ENCODE measurements around the gene RNGTT. TPM values are rescaled to one million over a fixed set of nuclear protein-coding genes. Genes with fewer than 3 reads are reported as not detected.

Gene RNGTT
- total RNA-seq, 3 donors from 2014 or later, result 8.4 to 11.6 (median 9.4) TPM

DNA sequence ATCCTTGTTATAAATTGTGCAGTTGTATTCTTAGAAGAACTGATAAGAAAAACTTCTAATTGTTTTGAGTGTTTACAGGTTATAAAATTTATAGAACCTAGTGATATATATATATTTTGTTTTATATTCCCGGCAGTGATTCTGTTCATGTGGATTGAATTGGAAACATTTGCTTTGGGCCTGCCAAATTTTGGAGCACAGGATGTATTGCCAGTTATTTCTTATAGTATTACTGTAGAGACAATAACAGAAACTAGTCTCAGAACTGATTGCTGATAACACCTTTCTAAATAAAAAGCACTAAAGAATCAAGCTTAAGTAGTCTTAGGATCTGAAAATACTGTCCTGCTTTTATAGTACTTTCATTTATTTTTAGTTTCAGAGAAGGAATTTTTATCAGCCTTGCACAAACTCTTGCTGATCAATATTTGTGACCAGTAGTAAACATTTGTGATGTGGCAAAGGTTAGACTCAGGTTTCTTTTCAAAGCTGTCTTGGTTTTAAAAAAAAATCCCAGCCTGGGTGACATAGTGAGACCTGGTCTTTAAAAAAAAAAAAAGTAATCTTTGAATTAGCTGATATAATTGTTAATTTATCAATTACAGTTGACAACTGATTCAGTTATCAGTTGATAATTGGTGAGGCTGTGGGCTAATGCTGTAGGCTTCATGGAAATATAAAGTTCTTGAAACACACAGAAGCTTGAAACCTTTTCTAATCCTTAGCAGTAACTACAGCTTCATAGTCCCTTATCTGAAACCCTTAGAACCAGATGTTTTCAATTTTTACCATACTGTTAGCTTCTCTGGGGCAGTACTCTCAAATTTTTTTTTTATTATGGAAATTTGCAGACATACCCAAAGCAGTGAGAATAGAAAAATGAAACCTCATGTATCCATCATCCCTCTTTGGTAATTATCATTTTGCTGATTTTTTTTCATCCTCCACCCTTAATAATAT lies 42.4 kb downstream of the RNGTT start:
- intact Hi-C loops (cut with DNase I, micrococcal nuclease), result no loop called here
- H3K4me1 ChIP-seq (ENCODE audit: low read depth), result no peaks in the 10 kb centered on the region
- no peak overlapping the region for H3K4me3 ChIP-seq
- DNase-seq (no peak), ATAC-seq (no peak)
- TF ChIP-seq, protein P1, sequence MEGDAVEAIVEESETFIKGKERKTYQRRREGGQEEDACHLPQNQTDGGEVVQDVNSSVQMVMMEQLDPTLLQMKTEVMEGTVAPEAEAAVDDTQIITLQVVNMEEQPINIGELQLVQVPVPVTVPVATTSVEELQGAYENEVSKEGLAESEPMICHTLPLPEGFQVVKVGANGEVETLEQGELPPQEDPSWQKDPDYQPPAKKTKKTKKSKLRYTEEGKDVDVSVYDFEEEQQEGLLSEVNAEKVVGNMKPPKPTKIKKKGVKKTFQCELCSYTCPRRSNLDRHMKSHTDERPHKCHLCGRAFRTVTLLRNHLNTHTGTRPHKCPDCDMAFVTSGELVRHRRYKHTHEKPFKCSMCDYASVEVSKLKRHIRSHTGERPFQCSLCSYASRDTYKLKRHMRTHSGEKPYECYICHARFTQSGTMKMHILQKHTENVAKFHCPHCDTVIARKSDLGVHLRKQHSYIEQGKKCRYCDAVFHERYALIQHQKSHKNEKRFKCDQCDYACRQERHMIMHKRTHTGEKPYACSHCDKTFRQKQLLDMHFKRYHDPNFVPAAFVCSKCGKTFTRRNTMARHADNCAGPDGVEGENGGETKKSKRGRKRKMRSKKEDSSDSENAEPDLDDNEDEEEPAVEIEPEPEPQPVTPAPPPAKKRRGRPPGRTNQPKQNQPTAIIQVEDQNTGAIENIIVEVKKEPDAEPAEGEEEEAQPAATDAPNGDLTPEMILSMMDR (IDR thresholded peaks at IDR 0.05), result no peak
- H3K36me3 ChIP-seq (ENCODE audit: low read depth), result no peaks in the 10 kb centered on the region
- H3K9me3 ChIP-seq, result no peaks in the 10 kb centered on the region

DNA sequence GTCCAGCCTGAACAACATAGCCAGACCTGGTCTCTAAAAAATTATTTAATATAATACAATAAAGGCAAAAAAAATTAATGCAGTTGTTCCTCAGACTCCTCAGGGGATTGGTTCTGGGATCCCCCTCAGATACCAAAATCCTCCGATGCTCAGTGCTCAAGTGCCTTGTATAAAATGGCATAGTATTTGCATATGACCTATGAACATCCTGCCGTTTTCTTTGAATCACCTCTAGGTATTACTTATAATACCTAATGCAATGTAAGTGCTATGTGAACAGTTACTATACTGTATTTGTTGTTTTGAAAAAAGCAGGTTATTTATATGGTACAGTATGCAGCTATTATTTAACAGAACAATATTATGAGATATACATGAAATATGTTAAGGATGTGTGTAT lies 43.3 kb downstream of the RNGTT start:
- H3K4me3 ChIP-seq, result no peak overlapping the region
- no peak for DNase-seq
- TF ChIP-seq, protein P1 (IDR thresholded peaks at IDR 0.05), result no peak
- no peaks in the 10 kb centered on the region for H3K9me3 ChIP-seq
- ATAC-seq, result no peak
- no peaks in the 10 kb centered on the region for H3K36me3 ChIP-seq (ENCODE audit: low read depth)
- intact Hi-C loops (cut with DNase I, micrococcal nuclease), result no loop called here
- H3K4me1 ChIP-seq (ENCODE audit: low read depth), result no peaks in the 10 kb centered on the region

- intact Hi-C loops (cut with DNase I, micrococcal nuclease), result no loop called here
- Histone ChIP-seq H3K4me1 (ENCODE audit: low read depth) (no peaks in the 10 kb centered on the region), H3K36me3 (ENCODE audit: low read depth) (no peaks in the 10 kb centered on the region), H3K4me3 (no peak overlapping the region), H3K9me3 (no peaks in the 10 kb centered on the region)
- ATAC-seq, result no peak
- no peak for DNase-seq
- TF ChIP-seq, protein P1 (IDR thresholded peaks at IDR 0.05), result no peak
Observed at GRCh38 chr6:88919032-88919431, 44.4 kb downstream of the RNGTT start.

DNA sequence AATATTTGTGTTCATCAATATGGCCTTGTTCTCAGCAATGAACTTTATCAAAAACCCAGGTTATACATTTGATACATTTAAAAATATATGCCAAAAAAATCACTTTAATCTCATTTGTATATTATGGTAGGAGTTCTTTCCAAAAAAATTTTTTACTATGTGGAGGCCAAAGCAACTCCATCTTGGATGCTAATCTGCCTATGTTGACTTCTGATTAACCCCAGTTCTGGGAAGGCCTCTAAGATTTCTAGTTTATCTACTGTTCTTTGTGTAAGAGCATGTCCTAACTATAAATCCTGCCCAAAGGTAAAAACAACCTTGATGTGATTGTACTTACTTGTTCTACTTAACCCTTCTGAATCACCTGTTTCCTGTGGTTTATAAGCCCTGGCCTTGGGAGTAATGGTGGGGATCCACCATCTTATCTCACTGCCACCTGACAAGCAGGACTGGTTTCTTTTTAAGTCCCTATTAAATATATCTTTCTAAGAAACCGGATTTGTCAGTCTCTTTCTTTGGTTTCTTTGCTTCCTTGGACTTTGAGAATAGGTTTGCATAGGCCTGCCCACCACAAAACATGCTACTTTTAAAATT lies 46.7 kb downstream of the RNGTT start:
- Histone ChIP-seq H3K36me3 (ENCODE audit: low read depth) (no peaks in the 10 kb centered on the region), H3K9me3 (no peaks in the 10 kb centered on the region), H3K4me3 (no peak overlapping the region), H3K4me1 (ENCODE audit: low read depth) (no peaks in the 10 kb centered on the region)
- intact Hi-C loops (cut with DNase I, micrococcal nuclease), result no loop called here
- ATAC-seq (peak; percentile 38), DNase-seq (no peak)
- TF ChIP-seq, protein P1 (IDR thresholded peaks at IDR 0.05), result no peak

DNA sequence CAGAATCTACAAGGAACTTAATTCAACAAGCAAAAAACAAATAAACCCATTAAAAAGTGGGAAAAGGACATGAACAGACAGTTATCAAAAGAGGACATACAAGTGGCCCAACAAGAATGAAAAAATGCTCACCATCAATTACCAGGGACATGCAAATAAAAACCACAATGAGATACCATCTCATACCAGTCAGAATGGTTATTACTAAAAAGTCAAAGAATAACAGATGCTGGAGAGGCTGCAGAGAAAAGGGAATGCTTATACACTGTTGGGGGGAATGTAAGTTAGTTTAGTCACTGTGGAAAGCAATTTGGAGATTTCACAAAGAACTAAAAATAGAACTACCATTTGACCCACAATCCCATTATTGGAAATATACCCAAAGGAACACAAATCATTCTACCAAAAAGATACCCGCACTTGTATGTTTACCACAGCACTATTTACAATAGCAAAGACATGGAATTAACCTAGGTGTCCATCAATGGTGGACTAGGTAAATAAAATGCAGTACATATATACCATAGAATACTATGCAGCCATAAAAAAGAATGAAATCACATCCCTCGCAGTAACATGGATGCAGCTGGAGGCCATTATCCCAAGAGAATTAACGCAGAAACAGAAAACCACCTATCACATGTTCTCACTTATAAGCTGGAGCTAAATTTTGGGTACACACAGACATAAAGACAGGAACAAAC lies 48.4 kb downstream of the RNGTT start:
- no peak overlapping the region for H3K4me3 ChIP-seq
- no peak for ATAC-seq
- intact Hi-C loops (cut with DNase I, micrococcal nuclease), result no loop called here
- H3K4me1 ChIP-seq (ENCODE audit: low read depth), result no peaks in the 10 kb centered on the region
- no peaks in the 10 kb centered on the region for H3K9me3 ChIP-seq
- TF ChIP-seq, protein P1 (IDR thresholded peaks at IDR 0.05), result no peak
- no peak for DNase-seq
- H3K36me3 ChIP-seq (ENCODE audit: low read depth), result no peaks in the 10 kb centered on the region
